Iris pigment epithelial cell (primary cell): ENCODE measurements around the gene ZNF710.
"Not testable (repeated sequence)": the region's sequence is repeated elsewhere in the genome, so short reads cannot be mapped to it uniquely, and the experiment has no call there.

Experiments used
- DNase-seq: peaks from one replicate; pipeline ENCODE4 v3.0.0-alpha.2; 2011; ENCODE audit warnings: low read depth

ZNF710 gene

GRCh38 chr15:90062023-90062442, 60.9 kb downstream of the ZNF710 start:
- DNase-seq: peak; percentile 22

- DNase-seq: no peak
Measured at GRCh38 chr15:90062462-90062932, 61.4 kb downstream of the ZNF710 start.

- DNase-seq: no peak
Measured at GRCh38 chr15:90062973-90063769, 62.0 kb downstream of the ZNF710 start.

- DNase-seq: no peak
Measured at GRCh38 chr15:90063770-90064247, 62.7 kb downstream of the ZNF710 start.

GRCh38 chr15:90064911-90065681, 64.0 kb downstream of the ZNF710 start:
- DNase-seq: no peak

- no peak for DNase-seq
Measured at GRCh38 chr15:90065682-90066049, 64.5 kb downstream of the ZNF710 start.

- DNase-seq: no peak
Measured at GRCh38 chr15:90067181-90067952, 66.2 kb downstream of the ZNF710 start.

GRCh38 chr15:90067953-90068606, 67.0 kb downstream of the ZNF710 start:
- no peak for DNase-seq

GRCh38 chr15:90070623-90071022, 69.5 kb downstream of the ZNF710 start:
- DNase-seq: not testable (repeated sequence)

GRCh38 chr15:90071220-90071807, 70.2 kb downstream of the ZNF710 start:
- peak; percentile 85 for DNase-seq

GRCh38 chr15:90072978-90073640, 72.0 kb downstream of the ZNF710 start:
- DNase-seq: no peak

- no peak for DNase-seq
Measured at GRCh38 chr15:90074023-90074422, 72.9 kb downstream of the ZNF710 start.

- DNase-seq: no peak
Measured at GRCh38 chr15:90074916-90075315, 73.8 kb downstream of the ZNF710 start.

- no peak for DNase-seq
Measured at GRCh38 chr15:90075420-90076289, 74.5 kb downstream of the ZNF710 start.

GRCh38 chr15:90076716-90077115, 75.6 kb downstream of the ZNF710 start:
- no peak for DNase-seq

- no peak for DNase-seq
Measured at GRCh38 chr15:90078965-90079364, 77.8 kb downstream of the ZNF710 start.

GRCh38 chr15:90079619-90080457, 78.7 kb downstream of the ZNF710 start:
- DNase-seq: no peak

- DNase-seq: no peak
Measured at GRCh38 chr15:90080458-90080755, 79.3 kb downstream of the ZNF710 start.

- no peak for DNase-seq
Measured at GRCh38 chr15:90080818-90081393, 79.8 kb downstream of the ZNF710 start.
